Frontal cortex (tissue), 4 donors: ENCODE measurements around the gene SLC37A1. TPM values are rescaled to one million over a fixed set of nuclear protein-coding genes. Genes with fewer than 3 reads are reported as not detected.

Experiments used
- DNase-seq, 2 donors: peaks; one replicate each; pipeline ENCODE4 v3.0.0; 2012; ENCODE audit warnings: low spot score in 2 of 2
- FAIRE-seq: peaks from 2 replicates; lab custom pipeline; 2012; peaks lifted over from hg19 to GRCh38; lab: Jason Lieb, UNC
- total RNA-seq: library from RNA; depleted of rRNA; stranded (reverse); fragments of >200 nt; gene quantifications from one replicate; pipeline ENCODE4 v1.2.3, GENCODE V29; 2014
- donor health status: control.
- donor health status: control.
- donor health status: control.

Gene SLC37A1
- total RNA-seq, 1 donor from 2014 or later: 32.2 TPM

GRCh38 chr21:42581993-42582786 lies 68.5 kb downstream of the SLC37A1 start:
- DNase-seq: peak in 1 of 2 donors; percentile 50
- FAIRE-seq: no peak

- DNase-seq (no peak), FAIRE-seq (no peak)
Measured at GRCh38 chr21:42582787-42583476, 69.3 kb downstream of the SLC37A1 start.

- no peak for DNase-seq
- no peak for FAIRE-seq
Measured at GRCh38 chr21:42583477-42584295, 70.0 kb downstream of the SLC37A1 start.

GRCh38 chr21:42584296-42584641 lies 70.6 kb downstream of the SLC37A1 start:
- FAIRE-seq (no peak), DNase-seq (no peak)

- no peak for FAIRE-seq
Measured at GRCh38 chr21:42585881-42586280, 72.2 kb downstream of the SLC37A1 start.

GRCh38 chr21:42586406-42586805 lies 72.8 kb downstream of the SLC37A1 start:
- no peak for FAIRE-seq
- no peak for DNase-seq

More at GRCh38 chr21:42585881-42586280, 72.2 kb downstream of the SLC37A1 start:
- DNase-seq: no peak

GRCh38 chr21:42587036-42587435 lies 73.4 kb downstream of the SLC37A1 start:
- no peak for FAIRE-seq

GRCh38 chr21:42590431-42591131 lies 76.9 kb downstream of the SLC37A1 start:
- FAIRE-seq (no peak), DNase-seq (no peak)

More at GRCh38 chr21:42587036-42587435, 73.4 kb downstream of the SLC37A1 start:
- no peak for DNase-seq

GRCh38 chr21:42591170-42591869 lies 77.7 kb downstream of the SLC37A1 start:
- DNase-seq (no peak), FAIRE-seq (no peak)

- FAIRE-seq (no peak), DNase-seq (no peak)
Measured at GRCh38 chr21:42592156-42592820, 78.6 kb downstream of the SLC37A1 start.

- DNase-seq (peak; percentile 82 to 96), FAIRE-seq (no peak)
Measured at GRCh38 chr21:42593007-42593814, 79.6 kb downstream of the SLC37A1 start.

GRCh38 chr21:42594616-42595282 lies 81.1 kb downstream of the SLC37A1 start:
- DNase-seq: peak in 1 of 2 donors; percentile 41
- FAIRE-seq: no peak

- FAIRE-seq (no peak), DNase-seq (no peak)
Measured at GRCh38 chr21:42595283-42596187, 81.9 kb downstream of the SLC37A1 start.

- no peak for FAIRE-seq
- no peak for DNase-seq
Measured at GRCh38 chr21:42596657-42597056, 83.0 kb downstream of the SLC37A1 start.

GRCh38 chr21:42597487-42598158 lies 84.0 kb downstream of the SLC37A1 start:
- DNase-seq (no peak), FAIRE-seq (no peak)
